HG03097 (cell line): ENCODE data around the gene EVI2A.
"Not testable (repeated sequence)": the region's sequence is repeated elsewhere in the genome, so short reads cannot be mapped to it uniquely, and the experiment has no call there.

Experiments used
- ATAC-seq: cut with Tn5 transposase; IDR thresholded peaks from one replicate; pipeline ENCODE4 v1.9.1; 2021; ENCODE audit not compliant: unreplicated experiment, low FRiP score

Gene EVI2A

GRCh38 chr17:31313982-31314781 lies 7.2 kb downstream of the EVI2A start, which contains the start of gene EVI2B:
EVI2B (minus strand) TSS chr17:31314054; CDS start chr17:31305609, 8,445 bp downstream.
- ATAC-seq, result peak; percentile 33

DNA sequence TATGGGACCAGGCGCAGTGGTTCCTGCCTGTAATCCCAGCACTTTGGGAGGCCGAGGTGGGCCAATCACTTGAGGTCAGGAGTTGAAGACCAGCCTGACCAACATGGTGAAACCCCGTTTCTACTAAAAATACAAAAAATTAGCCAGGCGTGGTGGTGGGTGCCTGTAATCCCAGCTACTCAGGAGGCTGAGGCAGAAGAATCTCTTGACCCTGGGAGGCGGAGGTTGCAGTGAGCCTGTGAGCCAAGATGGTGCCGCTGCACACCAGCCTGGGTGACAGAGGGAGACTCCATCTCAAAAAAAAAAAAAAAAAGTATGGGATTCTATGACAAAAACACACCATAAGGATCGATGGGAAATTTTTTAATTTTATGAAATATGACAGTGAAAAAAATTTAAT lies 9.2 kb downstream of the EVI2A start:
- not testable (repeated sequence) for ATAC-seq

- no peak for ATAC-seq
These were observed 9.9 kb downstream of the EVI2A start for GRCh38 chr17:31311526-31311925.

GRCh38 chr17:31310886-31311285 lies 10.5 kb downstream of the EVI2A start:
- ATAC-seq, result no peak

DNA sequence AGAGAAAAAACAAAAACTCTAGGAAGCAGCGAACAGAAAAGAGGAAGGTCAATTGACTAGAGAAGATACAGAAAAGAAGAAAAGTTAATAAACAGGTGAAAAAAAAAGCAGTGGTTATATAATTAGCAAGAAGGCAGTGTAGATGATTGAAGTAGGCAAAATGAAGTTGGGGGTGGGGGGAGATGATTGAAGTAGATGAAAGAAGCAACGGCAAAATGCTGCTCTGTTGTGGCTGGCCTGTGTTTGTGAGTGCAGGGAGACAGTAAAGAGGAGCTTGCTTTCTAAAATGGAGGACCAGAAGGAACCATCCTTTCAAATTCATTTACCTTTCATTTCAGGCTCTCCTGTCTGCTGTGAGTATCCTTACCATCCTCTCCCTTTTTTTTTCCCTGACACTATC lies 11.2 kb downstream of the EVI2A start:
- no peak for ATAC-seq

- no peak for ATAC-seq
These were observed 11.9 kb downstream of the EVI2A start for GRCh38 chr17:31309556-31309955.

DNA sequence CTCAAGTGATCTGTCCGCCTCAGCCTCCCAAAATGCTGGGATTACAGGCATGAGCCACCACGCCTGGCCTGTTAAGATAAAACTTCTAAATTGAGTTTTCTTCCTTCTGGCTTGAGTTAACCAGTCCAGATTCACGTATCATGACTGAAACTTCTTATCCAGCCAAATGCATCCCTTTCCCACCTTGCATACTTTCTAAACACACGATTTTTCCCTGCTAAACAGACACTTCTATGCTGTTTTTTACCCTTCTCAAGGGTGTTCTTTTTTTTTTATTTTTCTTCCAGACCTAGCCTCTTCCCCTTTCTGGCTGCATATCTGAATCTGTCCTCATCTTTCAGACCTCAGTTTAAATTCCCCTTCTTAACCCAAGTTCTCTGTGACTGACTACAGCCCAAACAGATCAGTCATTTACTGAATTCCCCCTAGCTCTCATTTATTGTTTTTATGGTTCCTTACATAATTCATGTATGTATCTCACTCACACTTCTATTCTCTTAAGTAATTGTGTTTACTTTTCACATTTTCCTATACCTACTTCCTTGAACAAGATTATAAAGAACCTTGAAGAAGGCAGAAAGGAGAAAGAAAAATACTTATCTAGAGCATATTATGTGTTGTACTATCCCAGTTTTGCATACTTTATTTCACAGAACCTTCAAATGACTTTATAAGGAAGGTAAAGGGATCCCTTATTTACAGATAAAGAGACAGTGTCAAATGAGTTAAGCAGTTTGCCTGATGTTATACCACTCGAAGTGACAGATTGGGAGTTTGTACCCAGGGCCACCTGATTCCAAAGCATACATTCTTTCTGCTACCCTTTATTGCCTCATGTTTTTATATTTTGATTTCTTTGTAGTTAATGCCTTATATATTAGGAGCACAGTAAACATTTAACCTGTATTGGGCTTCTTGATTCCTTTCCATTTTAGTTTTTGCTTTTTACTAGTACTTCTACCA lies 12.8 kb downstream of the EVI2A start:
- ATAC-seq, result no peak

GRCh38 chr17:31307640-31308039 lies 13.8 kb downstream of the EVI2A start:
- no peak for ATAC-seq

- ATAC-seq, result no peak
These were observed 21.8 kb downstream of the EVI2A start for GRCh38 chr17:31299624-31300023.

DNA sequence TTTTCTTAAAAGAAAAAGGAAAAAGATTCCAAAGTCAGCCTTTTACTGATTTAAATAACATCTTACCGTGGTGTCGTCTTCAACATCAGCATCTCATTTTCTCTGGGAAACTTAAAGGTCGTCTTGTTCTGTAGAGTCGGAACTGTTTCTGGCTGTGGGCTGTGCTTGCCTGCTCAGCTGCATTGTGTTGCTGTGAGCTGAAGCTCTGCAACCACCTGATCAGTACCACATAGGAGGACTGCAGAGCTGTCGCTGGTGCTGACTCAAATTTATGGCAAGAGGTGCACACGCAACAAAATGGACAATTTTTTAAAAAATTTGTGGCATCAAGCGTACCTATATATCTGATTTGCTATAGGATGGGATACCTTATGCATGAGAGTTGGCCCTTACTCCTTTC lies 24.3 kb downstream of the EVI2A start, which contains the start of gene OMG:
Gene OMG (minus strand): TSS at position 150 of the 400 bp plus-strand sequence. CDS start 908 bp downstream, outside the sequence.
- no peak for ATAC-seq

DNA sequence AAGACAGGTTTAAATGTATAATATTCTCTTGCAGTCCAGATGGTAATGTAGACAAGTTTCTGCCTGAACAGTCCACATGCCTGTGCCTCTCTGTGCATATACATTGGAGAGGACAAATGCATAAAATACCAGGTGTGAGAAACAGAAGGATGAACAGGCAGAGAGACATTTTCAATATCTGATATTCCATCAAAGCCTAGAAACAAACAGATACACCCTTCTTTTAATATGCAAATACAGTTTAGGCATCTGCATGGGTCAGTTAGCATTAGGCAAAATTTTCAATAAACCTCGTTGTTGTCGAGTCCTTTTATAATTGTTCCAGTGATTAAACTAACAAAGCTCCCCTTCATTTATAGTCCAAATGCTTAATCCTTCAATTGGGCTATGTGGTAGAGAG lies 25.3 kb downstream of the EVI2A start:
- ATAC-seq, result no peak

GRCh38 chr17:31295489-31295871 lies 25.9 kb downstream of the EVI2A start:
- ATAC-seq, result no peak

DNA sequence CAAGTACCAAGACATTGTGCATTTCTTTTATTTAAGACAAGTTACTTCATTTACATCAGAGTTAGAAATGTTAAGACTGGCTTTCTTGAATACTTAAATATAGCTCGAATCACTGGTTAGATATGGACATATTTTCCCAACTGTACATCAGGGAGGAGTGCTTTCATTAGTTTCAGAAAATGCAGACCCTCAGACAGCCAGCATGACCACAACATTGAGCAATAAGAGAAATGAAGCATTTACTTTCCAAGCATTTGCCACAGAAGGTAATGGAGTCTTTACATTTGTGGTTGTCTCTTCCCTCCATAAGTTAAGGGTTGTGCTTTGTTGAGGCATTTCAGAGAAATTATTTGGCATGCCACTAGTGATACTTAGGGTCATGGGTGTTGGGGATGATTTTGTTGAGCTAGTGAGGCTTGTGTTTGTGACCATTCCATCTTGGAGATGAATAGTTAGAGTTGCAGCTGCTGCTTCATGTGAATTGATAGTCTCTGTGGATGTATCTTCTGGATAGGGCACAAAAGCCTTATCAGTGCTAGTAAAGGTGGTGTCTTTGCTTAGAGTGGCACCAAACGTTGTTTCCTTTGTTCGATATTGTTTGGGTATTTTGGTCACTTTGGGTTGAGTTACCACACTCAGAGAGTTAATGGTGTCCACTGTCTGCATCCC lies 26.5 kb downstream of the EVI2A start:
- ATAC-seq, result no peak

DNA sequence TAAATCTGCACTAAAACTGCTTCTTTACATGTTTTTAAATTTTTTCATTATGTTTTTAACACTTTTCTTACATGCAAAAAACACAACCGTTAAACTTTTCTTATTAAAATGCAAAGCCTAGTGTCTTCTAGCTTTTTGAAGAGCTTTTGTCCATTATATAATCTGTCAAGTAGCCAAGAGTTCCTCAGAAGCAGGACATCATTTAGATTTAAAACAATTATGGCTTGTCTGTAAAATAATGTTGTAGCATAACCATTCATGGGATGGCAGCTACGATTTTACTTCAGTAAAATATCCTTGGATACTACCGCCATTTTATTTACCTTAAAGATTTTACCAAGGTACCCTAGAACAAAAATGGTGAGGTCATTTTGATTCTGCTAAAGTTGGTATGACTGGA lies 27.2 kb downstream of the EVI2A start:
- ATAC-seq, result no peak

DNA sequence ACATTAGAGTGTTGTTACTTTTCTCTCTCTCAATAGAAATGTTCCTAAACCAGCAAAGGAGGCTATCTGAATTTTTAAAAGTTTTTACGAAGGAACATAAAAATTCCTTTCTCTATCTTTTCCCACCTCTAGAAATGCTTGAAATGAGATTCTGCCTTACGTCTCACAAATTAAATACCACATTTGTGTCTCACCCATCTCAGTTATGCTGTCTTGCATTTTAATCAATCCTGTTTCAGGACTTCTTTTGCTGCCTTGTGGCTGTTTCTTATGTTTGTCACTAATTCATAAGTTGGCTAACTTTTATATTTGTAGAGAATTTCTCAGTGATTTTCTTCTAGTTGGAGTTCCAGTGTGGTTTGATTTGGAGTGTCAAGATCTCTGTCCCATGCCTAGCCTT lies 27.8 kb downstream of the EVI2A start:
- no peak for ATAC-seq

GRCh38 chr17:31291820-31292219 lies 29.6 kb downstream of the EVI2A start:
- no peak for ATAC-seq

DNA sequence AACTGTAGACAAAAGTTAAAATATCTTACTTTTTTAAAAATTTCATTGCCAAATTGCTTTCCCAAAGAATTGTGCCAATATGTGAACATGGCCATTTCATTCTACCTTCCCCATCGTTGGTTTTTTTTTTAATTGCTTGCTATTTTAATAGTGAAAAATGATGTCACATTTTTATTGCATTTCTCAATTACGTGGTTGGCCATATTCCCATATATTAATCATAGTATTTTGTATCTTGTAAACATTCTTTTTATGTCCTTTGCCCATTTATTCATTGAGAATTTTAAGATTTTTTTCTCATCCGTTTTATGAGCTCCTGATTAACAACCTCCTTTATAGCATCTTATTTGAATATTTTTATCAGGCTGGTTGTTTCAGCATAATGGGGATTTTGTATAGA lies 31.6 kb downstream of the EVI2A start:
- ATAC-seq, result no peak

DNA sequence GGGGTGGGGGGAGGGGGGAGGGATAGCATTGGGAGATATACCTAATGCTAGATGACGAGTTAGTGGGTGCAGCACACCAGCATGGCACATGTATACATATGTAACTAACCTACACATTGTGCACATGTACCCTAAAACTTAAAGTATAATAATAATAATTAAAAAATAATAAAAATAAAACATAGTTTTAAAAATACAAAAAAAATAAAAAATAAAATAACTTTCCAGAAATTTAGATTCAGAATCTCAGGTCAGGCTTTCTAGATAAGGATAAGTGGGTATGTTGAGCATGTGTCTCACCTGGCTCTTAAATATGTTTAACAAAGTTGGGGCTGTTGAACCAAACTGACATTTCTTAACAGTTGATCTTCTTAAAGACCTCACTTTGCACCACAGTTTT lies 33.5 kb downstream of the EVI2A start:
- ATAC-seq, result not testable (repeated sequence)

DNA sequence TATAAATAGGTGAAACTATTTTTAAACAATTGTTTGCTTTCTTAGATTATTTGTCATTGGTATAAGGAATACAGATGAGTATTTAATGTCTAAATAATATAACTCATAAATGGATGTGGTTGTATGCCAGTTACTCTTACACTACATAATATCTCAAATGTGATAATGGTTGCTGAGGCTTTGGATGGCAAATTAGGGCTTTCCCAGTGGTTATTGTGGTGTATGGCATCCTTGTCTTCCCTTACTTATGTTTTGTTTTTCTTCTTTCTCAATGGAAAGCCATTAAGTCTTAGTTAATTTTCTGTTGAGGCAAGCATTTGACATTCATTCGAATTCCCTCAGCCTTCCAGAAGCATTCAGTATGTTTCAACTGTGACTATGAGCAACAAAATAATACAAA lies 34.8 kb downstream of the EVI2A start:
- no peak for ATAC-seq

DNA sequence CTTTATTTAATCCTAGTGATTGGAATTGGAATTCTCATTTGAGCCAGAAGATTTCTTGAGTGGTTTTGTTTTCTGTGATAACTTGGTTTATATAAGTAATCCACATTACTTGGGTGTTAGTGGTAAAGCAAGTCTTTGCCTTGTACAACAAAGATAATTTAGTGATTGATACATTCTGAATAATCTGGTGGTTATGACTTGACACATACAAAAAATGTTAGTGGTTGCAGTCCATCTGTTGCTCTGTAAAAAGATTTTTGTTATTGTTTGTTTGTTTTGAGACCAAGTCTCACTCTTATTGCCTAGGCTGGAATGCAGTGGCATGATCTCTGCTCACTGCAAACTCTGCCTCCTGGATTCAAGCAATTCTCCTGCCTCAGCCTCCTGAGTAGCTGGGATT lies 37.6 kb downstream of the EVI2A start:
- no peak for ATAC-seq

DNA sequence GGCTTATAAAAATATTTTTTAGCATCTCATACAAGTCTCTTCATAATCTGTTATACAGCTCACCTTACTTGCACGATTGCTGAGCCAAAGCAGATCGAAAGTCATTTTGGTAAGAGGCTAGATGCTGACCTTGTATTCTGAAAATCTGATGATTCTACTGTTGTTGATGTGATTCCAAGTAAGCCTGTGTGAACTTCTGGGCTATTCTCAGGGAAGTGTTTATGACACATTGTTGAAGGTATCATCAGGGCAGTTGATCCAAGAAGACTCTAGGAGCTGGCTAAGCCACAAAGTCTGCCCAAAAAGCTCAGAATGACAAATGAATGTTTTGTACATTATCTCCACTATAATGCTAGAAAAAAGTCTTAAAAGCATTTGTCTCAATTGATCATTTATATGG lies 40.4 kb downstream of the EVI2A start:
- no peak for ATAC-seq
